Endothelial cell (in vitro differentiated cells): Measurements from ENCODE around the gene SLC39A1. TPM values are rescaled to one million over a fixed set of nuclear protein-coding genes. Genes with fewer than 3 reads are reported as not detected.
A peak's percentile ranks its signal among the peaks of the same experiment; 100 is the strongest.

Source experiments
- DNase-seq: peaks from one replicate; pipeline ENCODE4 v3.0.0; 2021; ENCODE audit warnings: low spot score
- H3K27ac Mint-ChIP-seq: one replicate; pipeline ENCODE4 v1.8.0; 2021; ENCODE audit warnings: mixed read lengths, inconsistent platforms; ENCODE audit not compliant: unreplicated experiment
- H3K27me3 Mint-ChIP-seq: one replicate; pipeline ENCODE4 v1.8.0; 2021; ENCODE audit warnings: mild to moderate bottlenecking, moderate library complexity, mixed read lengths, inconsistent platforms; ENCODE audit not compliant: unreplicated experiment
- H3K36me3 Mint-ChIP-seq: one replicate; pipeline ENCODE4 v1.8.0; 2021; ENCODE audit warnings: mild to moderate bottlenecking, low read depth, mixed read lengths, inconsistent platforms; ENCODE audit not compliant: unreplicated experiment
- H3K4me1 Mint-ChIP-seq: one replicate; pipeline ENCODE4 v1.8.0; 2021; ENCODE audit warnings: mild to moderate bottlenecking, mixed read lengths, inconsistent platforms; ENCODE audit not compliant: unreplicated experiment
- H3K4me3 Mint-ChIP-seq: one replicate; pipeline ENCODE4 v1.8.0; 2021; ENCODE audit warnings: mild to moderate bottlenecking, mixed read lengths, inconsistent platforms; ENCODE audit not compliant: unreplicated experiment
- H3K9me3 Mint-ChIP-seq: one replicate; pipeline ENCODE4 v1.8.0; 2021; ENCODE audit warnings: mixed read lengths, inconsistent platforms; ENCODE audit not compliant: unreplicated experiment
- CTCF ChIP-seq: fragments of 200-600 bp; sonication (generic); IDR thresholded peaks from one replicate; pipeline ENCODE4 v1.5.0; 2021; ENCODE audit warnings: antibody characterized with exemption; ENCODE audit not compliant: unreplicated experiment
- total RNA-seq: library from RNA; stranded (reverse); fragmentation: NEBNext Ultra II Directional; extraction: Animal tissue kit (Norgen Biotek cat#: 25700); gene quantifications from one replicate; pipeline ENCODE4 v1.2.1, GENCODE V29; 2021; ENCODE audit not compliant: unreplicated experiment

The SLC39A1 gene
- total RNA-seq, 1 donor from 2014 or later: 136 TPM

GRCh38 chr1:153967107-153967999, 4.0 kb upstream of the SLC39A1 start, which contains the start of gene CREB3L4:
Gene CREB3L4 (plus strand): TSS chr1:153967902. CDS start chr1:153968526, 624 bp downstream.
- Mint-ChIP-seq H3K9me3 (no peaks in the 10 kb centered on the region), H3K36me3 (peaks cover 4% of the 10 kb centered on the region), H3K4me3 (peak within 1 kb of the TSS; percentile 90), H3K4me1 (peaks cover 50% of the 10 kb centered on the region), H3K27me3 (peaks cover 12% of the 10 kb centered on the region), H3K27ac (peak within 1 kb of the TSS; percentile 76)
- DNase-seq: peak; percentile 85
- no peak for TF ChIP-seq CTCF

- Mint-ChIP-seq H3K9me3 (no peaks in the 10 kb centered on the region), H3K36me3 (peaks cover 15% of the 10 kb centered on the region), H3K27ac (peak overlapping the region; percentile 100), H3K4me3 (peak overlapping the region; percentile 96), H3K27me3 (peaks cover 17% of the 10 kb centered on the region), H3K4me1 (peaks cover 66% of the 10 kb centered on the region)
- peak; percentile 57 for DNase-seq
- TF ChIP-seq CTCF: no peak
Observed at GRCh38 chr1:153963850-153964331, 554 bp upstream of the SLC39A1 start.

- peak overlapping the region; percentile 96 for H3K4me3 Mint-ChIP-seq
- no peak for DNase-seq
- H3K4me1 Mint-ChIP-seq: peaks cover 65% of the 10 kb centered on the region
- H3K27me3 Mint-ChIP-seq: peaks cover 17% of the 10 kb centered on the region
- peak overlapping the region; percentile 100 for H3K27ac Mint-ChIP-seq
- H3K36me3 Mint-ChIP-seq: peaks cover 15% of the 10 kb centered on the region
- no peak for TF ChIP-seq CTCF
- H3K9me3 Mint-ChIP-seq: no peaks in the 10 kb centered on the region
Observed at GRCh38 chr1:153962088-153963029, 978 bp downstream of the SLC39A1 start.

- DNase-seq: no peak
- peaks cover 15% of the 10 kb centered on the region for H3K36me3 Mint-ChIP-seq
- no peaks in the 10 kb centered on the region for H3K9me3 Mint-ChIP-seq
- H3K27me3 Mint-ChIP-seq: peaks cover 18% of the 10 kb centered on the region
- peaks cover 68% of the 10 kb centered on the region for H3K4me1 Mint-ChIP-seq
- no peak for TF ChIP-seq CTCF
- H3K4me3 Mint-ChIP-seq: peak overlapping the region; percentile 96
- H3K27ac Mint-ChIP-seq: peak overlapping the region; percentile 100
Observed at GRCh38 chr1:153961421-153961820, 1.9 kb downstream of the SLC39A1 start.
